Hepatocyte (in vitro differentiated cells): ENCODE results near the gene STARD13.

Experiments used
- CTCF ChIP-seq: fragments of 200-600 bp; sonication (generic); IDR thresholded peaks from 2 replicates; pipeline ENCODE4 v1.5.1; 2016; ENCODE audit warnings: antibody characterized with exemption, mild to moderate bottlenecking; ENCODE audit not compliant: poor library complexity
- EZH2 ChIP-seq: fragments of 200-600 bp; sonication (generic); IDR thresholded peaks from 2 replicates; pipeline ENCODE4 v1.6.1; 2016; ENCODE audit warnings: antibody characterized with exemption, mild to moderate bottlenecking, borderline replicate concordance
- EZH2phosphoT487 ChIP-seq: fragments of 200-600 bp; sonication (generic); IDR thresholded peaks from one replicate; pipeline ENCODE4 v1.6.1; 2018; ENCODE audit warnings: antibody characterized with exemption, mild to moderate bottlenecking, low read depth, moderate library complexity; ENCODE audit not compliant: unreplicated experiment, severe bottlenecking

DNA sequence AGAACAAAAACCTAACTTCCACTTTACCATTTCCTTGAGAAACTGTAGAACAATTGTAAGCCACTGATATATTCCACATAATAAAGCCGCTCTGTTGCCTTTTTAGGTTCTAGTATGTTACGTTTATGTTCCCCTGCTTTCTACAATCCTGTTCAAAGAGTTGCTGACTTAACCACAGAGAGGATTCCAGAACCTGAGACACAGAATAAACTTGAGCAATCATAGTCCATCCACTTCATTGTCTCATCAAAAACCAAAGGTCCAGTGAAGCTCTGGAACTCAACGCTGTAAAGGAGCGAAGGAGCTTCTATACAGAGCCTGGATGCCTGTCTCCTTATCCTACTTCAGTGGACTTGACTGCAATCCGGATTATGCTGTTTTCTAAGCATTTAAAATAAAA, 4.6 kb downstream of the STARD13 start:
- TF ChIP-seq EZH2 (no peak), CTCF (no peak), EZH2phosphoT487 (no peak)
